Kidney epithelial cell (primary cell): ENCODE measurements around the gene C12orf76. TPM values are rescaled to one million over a fixed set of nuclear protein-coding genes. Genes with fewer than 3 reads are reported as not detected.

Experiments used
- DNase-seq: peaks from one replicate; pipeline ENCODE4 v3.0.0-alpha.2; 2010; ENCODE audit warnings: low read depth
- H3K27me3 ChIP-seq: 2 replicates; pipeline ENCODE4 v1.6.0; 2011; ENCODE audit warnings: low read length; ENCODE audit not compliant: control insufficient read depth, insufficient read depth
- H3K36me3 ChIP-seq: 2 replicates; pipeline ENCODE4 v1.5.1; 2011; ENCODE audit warnings: low read length; ENCODE audit not compliant: control insufficient read depth, insufficient read depth
- H3K4me3 ChIP-seq: 2 replicates; pipeline ENCODE4 v1.5.1; 2011; ENCODE audit warnings: low read depth, mild to moderate bottlenecking, control low read depth, low read length
- total RNA-seq: library from RNA; depleted of rRNA; stranded (reverse); fragments of >200 nt; gene quantifications from 2 replicates; pipeline ENCODE4 v1.2.3, GENCODE V29; 2015
- TF ChIP-seq, protein P1 (sequence below): IDR thresholded peaks from 2 replicates; pipeline ENCODE4 v1.5.1; 2011; ENCODE audit warnings: mild to moderate bottlenecking, moderate library complexity, low read length, control low read depth, inconsistent platforms; ENCODE audit not compliant: insufficient read depth, poor library complexity, severe bottlenecking

The C12orf76 gene
- total RNA-seq, 1 donor from 2014 or later = 14.5 TPM

DNA sequence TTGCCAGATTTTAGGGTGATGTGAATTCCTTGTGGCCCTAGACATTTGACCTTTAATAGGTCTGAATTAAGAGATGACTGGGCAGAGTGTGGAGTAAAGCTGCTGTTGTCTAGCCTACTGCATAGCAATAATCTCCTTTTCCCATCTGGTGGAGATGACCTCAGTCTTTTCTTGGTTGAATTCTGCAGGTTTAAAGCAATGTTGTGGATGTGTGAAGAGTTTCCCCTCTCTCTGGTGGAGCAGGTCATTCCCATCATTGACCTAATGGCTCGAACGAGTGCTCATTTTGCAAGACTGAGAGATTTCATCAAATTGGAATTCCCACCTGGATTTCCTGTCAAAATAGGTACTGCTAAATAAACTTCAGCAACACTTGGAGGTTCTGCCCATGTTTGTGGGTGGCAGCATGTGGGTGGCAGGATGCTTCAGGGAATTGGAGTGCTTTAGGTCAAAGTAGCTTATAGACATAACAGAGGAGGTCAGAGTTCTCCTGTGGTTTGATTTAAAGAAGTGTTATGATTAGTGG lies 19.0 kb downstream of the C12orf76 start:
- TF ChIP-seq, protein P1, sequence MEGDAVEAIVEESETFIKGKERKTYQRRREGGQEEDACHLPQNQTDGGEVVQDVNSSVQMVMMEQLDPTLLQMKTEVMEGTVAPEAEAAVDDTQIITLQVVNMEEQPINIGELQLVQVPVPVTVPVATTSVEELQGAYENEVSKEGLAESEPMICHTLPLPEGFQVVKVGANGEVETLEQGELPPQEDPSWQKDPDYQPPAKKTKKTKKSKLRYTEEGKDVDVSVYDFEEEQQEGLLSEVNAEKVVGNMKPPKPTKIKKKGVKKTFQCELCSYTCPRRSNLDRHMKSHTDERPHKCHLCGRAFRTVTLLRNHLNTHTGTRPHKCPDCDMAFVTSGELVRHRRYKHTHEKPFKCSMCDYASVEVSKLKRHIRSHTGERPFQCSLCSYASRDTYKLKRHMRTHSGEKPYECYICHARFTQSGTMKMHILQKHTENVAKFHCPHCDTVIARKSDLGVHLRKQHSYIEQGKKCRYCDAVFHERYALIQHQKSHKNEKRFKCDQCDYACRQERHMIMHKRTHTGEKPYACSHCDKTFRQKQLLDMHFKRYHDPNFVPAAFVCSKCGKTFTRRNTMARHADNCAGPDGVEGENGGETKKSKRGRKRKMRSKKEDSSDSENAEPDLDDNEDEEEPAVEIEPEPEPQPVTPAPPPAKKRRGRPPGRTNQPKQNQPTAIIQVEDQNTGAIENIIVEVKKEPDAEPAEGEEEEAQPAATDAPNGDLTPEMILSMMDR = no peak
- H3K27me3 ChIP-seq = no peaks in the 10 kb centered on the region
- H3K36me3 ChIP-seq = no peaks in the 10 kb centered on the region

GRCh38 chr12:110028323-110028722 lies 20.0 kb downstream of the C12orf76 start:
- H3K4me3 ChIP-seq = no peak overlapping the region
- TF ChIP-seq, protein P1 = no peak
- no peaks in the 10 kb centered on the region for H3K27me3 ChIP-seq
- H3K36me3 ChIP-seq = no peaks in the 10 kb centered on the region
- DNase-seq = no peak

More for the DNA sequence above, 19.0 kb downstream of the C12orf76 start:
- no peak for DNase-seq
- H3K4me3 ChIP-seq = no peak overlapping the region

GRCh38 chr12:110024051-110024450 lies 24.3 kb downstream of the C12orf76 start:
- H3K36me3 ChIP-seq = no peaks in the 10 kb centered on the region
- DNase-seq = no peak
- TF ChIP-seq, protein P1 = no peak

GRCh38 chr12:110023059-110023980 lies 25.0 kb downstream of the C12orf76 start:
- TF ChIP-seq, protein P1 = no peak
- Histone ChIP-seq H3K36me3 (no peaks in the 10 kb centered on the region), H3K4me3 (no peak overlapping the region), H3K27me3 (no peaks in the 10 kb centered on the region)
- no peak for DNase-seq

More at GRCh38 chr12:110024051-110024450, 24.3 kb downstream of the C12orf76 start:
- Histone ChIP-seq H3K27me3 (no peaks in the 10 kb centered on the region), H3K4me3 (no peak overlapping the region)

GRCh38 chr12:110020956-110021355 lies 27.4 kb downstream of the C12orf76 start:
- Histone ChIP-seq H3K36me3 (no peaks in the 10 kb centered on the region), H3K27me3 (no peaks in the 10 kb centered on the region), H3K4me3 (no peak overlapping the region)
- TF ChIP-seq, protein P1 = no peak
- no peak for DNase-seq
